H1 (cell line): ENCODE data around the gene MYBPC3. TPM values are rescaled to one million over a fixed set of nuclear protein-coding genes. Genes with fewer than 3 reads are reported as not detected.

Experiments
- ASH2L ChIP-seq: fragments of 200-600, 300-600 bp; sonication (generic); IDR thresholded peaks from one replicate; pipeline ENCODE4 v1.7.1; 2017; ENCODE audit warnings: low read length
- ATF2 ChIP-seq: IDR thresholded peaks from 2 replicates; pipeline ENCODE4 v1.6.1; 2012; ENCODE audit warnings: low read length, inconsistent platforms
- CHD1 ChIP-seq: IDR thresholded peaks from 2 replicates; pipeline ENCODE4 v1.6.1; 2012; ENCODE audit warnings: low read depth, low read length, improper control_type of control experiment
- RNF2 ChIP-seq: fragments of 200-900, 300-1000 bp; sonication (generic); IDR thresholded peaks from 2 replicates; pipeline ENCODE4 v1.7.1; 2016; ENCODE audit warnings: borderline replicate concordance, low read depth, mild to moderate bottlenecking, antibody characterized with exemption, low read length; ENCODE audit not compliant: poor library complexity, severe bottlenecking; ENCODE audit errors: missing control alignments
- SIN3A ChIP-seq, 2 experiments: IDR thresholded peaks in 1 of 2; conservative IDR thresholded peaks in 1 of 2; 2 replicates each; pipeline ENCODE4 v1.6.1; 2011 to 2012; ENCODE audit warnings: low read length in 2 of 2, improper control_type of control experiment in 1 of 2, low read depth in 1 of 2, mild to moderate bottlenecking in 1 of 2
- polyA plus RNA-seq, 7 experiments: library from polyadenylated mRNA; depleted of rRNA in 3 of 7; stranded (reverse) in 5 of 7; unstranded in 2 of 7; fragments of >200 nt in 5 of 7; fragments of 200-250 nt in 2 of 7; gene quantifications; 1 replicate in 5 of 7; 2 replicates in 1 of 7; 4 replicates in 1 of 7; pipeline versions ENCODE4 v1.2.1 to v1.2.3, GENCODE V29; 2011 to 2013; ENCODE audit warnings: missing spikeins in 2 of 7, mixed read lengths in 2 of 7
- total RNA-seq: library from RNA; stranded (reverse); fragmentation: NEBNext Ultra II Directional; extraction: Animal tissue kit (Norgen Biotek cat#: 25700); gene quantifications from 2 replicates; pipeline ENCODE4 v1.2.1, GENCODE V29; 2021

The MYBPC3 gene
- total and polyA plus RNA-seq, 2 of the 8 experiments (the other 6 are each of a cell fraction or from before 2014, with no cell fraction given): 0.05 TPM; not detected in 1

DNA sequence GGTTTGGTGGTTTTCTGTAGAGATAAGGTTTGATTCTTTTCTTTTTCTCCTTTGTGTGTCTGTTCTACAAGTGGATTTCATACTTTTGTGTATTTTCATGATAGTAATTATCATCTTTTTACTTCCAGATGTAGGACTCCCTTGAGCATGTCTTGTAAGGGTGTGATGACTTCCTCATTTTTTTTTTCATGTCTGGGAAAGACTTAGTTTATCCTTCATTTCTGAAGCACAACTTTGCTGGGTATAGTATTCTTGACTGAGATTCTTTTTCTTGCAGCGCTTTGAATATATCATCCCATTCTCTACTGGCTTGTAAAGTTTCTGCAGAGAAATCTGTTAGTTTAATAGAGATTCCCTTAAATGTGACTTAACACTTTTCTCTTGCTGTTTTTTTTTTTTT is 49.6 kb downstream of the MYBPC3 start (continued):
- TF ChIP-seq ATF2 (no peak), ASH2L (no peak), RNF2 (no peak), SIN3A (conservative IDR thresholded peaks at IDR 0.05 in 1 of 2, IDR thresholded peaks at IDR 0.05 in 1 of 2; ENCODE audit: low read depth in 1 of 2, low read length in 2 of 2) (no peak), CHD1 (no peak)
